ENCODE results near the gene CEACAM5.

Gene CEACAM5

GRCh38 chr19:41694831-41695635, 13.4 kb upstream of the CEACAM5 start:
- Histone ChIP-seq H3K4me3 (ENCODE audit: low read depth, low read length) (no peak overlapping the region), H3K27ac (ENCODE audit: extremely low read depth, low read depth, low read length) (no peak overlapping the region), H3K36me3 (ENCODE audit: control insufficient read depth in 2 of 2, insufficient read depth in 1 of 2, low read length in 2 of 2) (no peaks in the 10 kb centered on the region), H3K9me3 (ENCODE audit: control insufficient read depth, insufficient read depth, low read depth, low read length) (no peaks in the 10 kb centered on the region), H3K4me1 (ENCODE audit: control insufficient read depth, insufficient read depth, low read length) (no peaks in the 10 kb centered on the region)
- ChIA-PET POLR2A (no interaction called here), CTCF (interaction anchor here (0.6 to 1.0 kb wide), 3 partner anchors 53 to 104 kb away, joined by 3 read pairs; no protein-coding TSS in a partner anchor)
- no peak for TF ChIP-seq ZNF214 (tag by site-specific recombination; IDR thresholded peaks at IDR 0.05; ENCODE audit: borderline replicate concordance)
- no peak for TF ChIP-seq ZBTB7A (tag by site-specific recombination; IDR thresholded peaks at IDR 0.05; ENCODE audit: low read depth)
- no peak for TF ChIP-seq ZFP37 (tag by site-specific recombination; IDR thresholded peaks at IDR 0.05)
- TF ChIP-seq ZEB2 (tag by site-specific recombination; IDR thresholded peaks at IDR 0.05) = no peak
- no peak for TF ChIP-seq ZNF596 (tag by site-specific recombination; IDR thresholded peaks at IDR 0.05)
- no peak for TF ChIP-seq ZNF664 (tag by site-specific recombination; IDR thresholded peaks at IDR 0.05)
- no peak for TF ChIP-seq ZNF19 (tag by site-specific recombination; IDR thresholded peaks at IDR 0.05; ENCODE audit: low read depth)
- TF ChIP-seq KLF8 (tag by site-specific recombination; IDR thresholded peaks at IDR 0.05) = no peak
- TF ChIP-seq MEIS1 (CRISPR knock-in tag; IDR thresholded peaks at IDR 0.05; ENCODE audit: borderline replicate concordance) = no peak
- TF ChIP-seq ZFHX2 (tag by site-specific recombination; conservative IDR thresholded peaks at IDR 0.05) = no peak
- no peak for TF ChIP-seq SP7 (tag by site-specific recombination; IDR thresholded peaks at IDR 0.05)
- TF ChIP-seq ZNF514 (tag by site-specific recombination; IDR thresholded peaks at IDR 0.05) = no peak
- no peak for TF ChIP-seq ZNF548 (tag by site-specific recombination; IDR thresholded peaks at IDR 0.05)
- no peak for TF ChIP-seq RBAK (tag by site-specific recombination; IDR thresholded peaks at IDR 0.05)

DNA sequence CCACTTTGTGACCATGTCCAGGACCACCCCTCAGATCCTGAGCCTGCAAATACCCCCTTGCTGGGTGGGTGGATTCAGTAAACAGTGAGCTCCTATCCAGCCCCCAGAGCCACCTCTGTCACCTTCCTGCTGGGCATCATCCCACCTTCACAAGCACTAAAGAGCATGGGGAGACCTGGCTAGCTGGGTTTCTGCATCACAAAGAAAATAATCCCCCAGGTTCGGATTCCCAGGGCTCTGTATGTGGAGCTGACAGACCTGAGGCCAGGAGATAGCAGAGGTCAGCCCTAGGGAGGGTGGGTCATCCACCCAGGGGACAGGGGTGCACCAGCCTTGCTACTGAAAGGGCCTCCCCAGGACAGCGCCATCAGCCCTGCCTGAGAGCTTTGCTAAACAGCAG, 12.7 kb upstream of the CEACAM5 start:
- ChIA-PET POLR2A (no interaction called here), CTCF (interaction anchor here (0.6 to 3.8 kb wide), 5 partner anchors 12 to 105 kb away, joined by 3 to 44 read pairs (median 3); partner anchors contain the start of gene CEACAM5)
- TF ChIP-seq ZNF600 (tag by site-specific recombination; IDR thresholded peaks at IDR 0.05) (no peak), ZNF768 (tag by site-specific recombination; IDR thresholded peaks at IDR 0.05) (no peak), ZNF26 (tag by site-specific recombination; IDR thresholded peaks at IDR 0.05) (no peak), ZNF610 (tag by site-specific recombination; IDR thresholded peaks at IDR 0.05; ENCODE audit: borderline replicate concordance) (no peak), ZNF248 (tag by site-specific recombination; IDR thresholded peaks at IDR 0.05) (no peak), ZNF404 (tag by site-specific recombination; IDR thresholded peaks at IDR 0.05) (no peak), ZNF677 (tag by site-specific recombination; IDR thresholded peaks at IDR 0.05) (no peak), ZNF350 (tag by site-specific recombination; IDR thresholded peaks at IDR 0.05) (no peak), ZNF660 (tag by site-specific recombination; IDR thresholded peaks at IDR 0.05) (no peak), KLF16 (tag by site-specific recombination; IDR thresholded peaks at IDR 0.05) (no peak), ZNF707 (tag by site-specific recombination; IDR thresholded peaks at IDR 0.05) (no peak), ZNF10 (tag by site-specific recombination; IDR thresholded peaks at IDR 0.05) (no peak), ZNF280C (tag by site-specific recombination; IDR thresholded peaks at IDR 0.05) (no peak)
- TF ChIP-seq, protein P1, sequence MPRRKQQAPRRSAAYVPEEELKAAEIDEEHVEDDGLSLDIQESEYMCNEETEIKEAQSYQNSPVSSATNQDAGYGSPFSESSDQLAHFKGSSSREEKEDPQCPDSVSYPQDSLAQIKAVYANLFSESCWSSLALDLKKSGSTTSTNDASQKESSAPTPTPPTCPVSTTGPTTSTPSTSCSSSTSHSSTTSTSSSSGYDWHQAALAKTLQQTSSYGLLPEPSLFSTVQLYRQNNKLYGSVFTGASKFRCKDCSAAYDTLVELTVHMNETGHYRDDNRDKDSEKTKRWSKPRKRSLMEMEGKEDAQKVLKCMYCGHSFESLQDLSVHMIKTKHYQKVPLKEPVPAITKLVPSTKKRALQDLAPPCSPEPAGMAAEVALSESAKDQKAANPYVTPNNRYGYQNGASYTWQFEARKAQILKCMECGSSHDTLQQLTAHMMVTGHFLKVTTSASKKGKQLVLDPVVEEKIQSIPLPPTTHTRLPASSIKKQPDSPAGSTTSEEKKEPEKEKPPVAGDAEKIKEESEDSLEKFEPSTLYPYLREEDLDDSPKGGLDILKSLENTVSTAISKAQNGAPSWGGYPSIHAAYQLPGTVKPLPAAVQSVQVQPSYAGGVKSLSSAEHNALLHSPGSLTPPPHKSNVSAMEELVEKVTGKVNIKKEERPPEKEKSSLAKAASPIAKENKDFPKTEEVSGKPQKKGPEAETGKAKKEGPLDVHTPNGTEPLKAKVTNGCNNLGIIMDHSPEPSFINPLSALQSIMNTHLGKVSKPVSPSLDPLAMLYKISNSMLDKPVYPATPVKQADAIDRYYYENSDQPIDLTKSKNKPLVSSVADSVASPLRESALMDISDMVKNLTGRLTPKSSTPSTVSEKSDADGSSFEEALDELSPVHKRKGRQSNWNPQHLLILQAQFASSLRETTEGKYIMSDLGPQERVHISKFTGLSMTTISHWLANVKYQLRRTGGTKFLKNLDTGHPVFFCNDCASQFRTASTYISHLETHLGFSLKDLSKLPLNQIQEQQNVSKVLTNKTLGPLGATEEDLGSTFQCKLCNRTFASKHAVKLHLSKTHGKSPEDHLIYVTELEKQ (tag by site-specific recombination; IDR thresholded peaks at IDR 0.05; ENCODE audit: borderline replicate concordance) = no peak

More for the DNA sequence above, 12.7 kb upstream of the CEACAM5 start:
- Histone ChIP-seq H3K27ac (ENCODE audit: extremely low read depth, low read depth, low read length) (no peak overlapping the region), H3K4me1 (ENCODE audit: control insufficient read depth, insufficient read depth, low read length) (no peaks in the 10 kb centered on the region), H3K36me3 (ENCODE audit: control insufficient read depth in 2 of 2, insufficient read depth in 1 of 2, low read length in 2 of 2) (no peaks in the 10 kb centered on the region), H3K4me3 (ENCODE audit: low read depth, low read length) (no peak overlapping the region), H3K9me3 (ENCODE audit: control insufficient read depth, insufficient read depth, low read depth, low read length) (no peaks in the 10 kb centered on the region)

All from HEK293 (cell line).